NCI-H2029 treated with DMSO at 0.1 percent for 48 hours (cell line): ENCODE results near the gene PTBP3.
"Not testable (repeated sequence)": the region's sequence is repeated elsewhere in the genome, so short reads cannot be mapped to it uniquely, and the experiment has no call there.

Experiments
- DNase-seq: peaks from one replicate; lab custom pipeline; 2025; lab: John Stamatoyannopoulos, UW

Gene PTBP3

DNA sequence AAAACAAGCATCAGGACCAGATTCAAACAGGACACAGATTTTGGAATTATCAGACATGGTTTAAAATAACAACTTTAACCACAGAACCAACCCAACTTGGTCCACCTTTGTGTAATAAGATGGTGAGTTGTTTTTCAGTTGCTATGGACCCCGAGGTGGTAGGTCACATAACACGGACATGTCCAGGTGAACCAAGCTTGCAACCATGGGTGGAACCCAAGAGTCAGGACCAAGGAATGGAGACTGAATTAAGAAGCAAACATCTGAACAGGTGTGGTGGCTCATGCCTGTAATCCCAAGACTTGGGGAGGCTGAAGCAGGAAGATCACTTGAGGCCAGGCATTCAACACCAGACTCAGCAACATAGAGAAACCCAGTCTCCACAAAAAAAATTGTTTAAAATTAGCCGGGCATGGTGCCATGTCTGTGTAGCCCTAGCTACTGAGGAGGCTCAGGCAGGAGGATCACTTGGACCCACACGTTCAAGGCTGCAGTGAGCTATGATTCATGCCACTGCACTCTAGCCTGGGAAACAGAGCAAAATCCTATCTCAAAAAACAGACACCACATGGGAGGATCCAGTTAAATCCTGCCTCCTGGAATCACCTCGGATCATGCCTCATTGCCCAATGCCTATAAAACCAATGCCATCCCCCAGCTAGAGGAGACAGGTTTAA lies 10.6 kb downstream of the PTBP3 start:
- DNase-seq, result no peak

DNA sequence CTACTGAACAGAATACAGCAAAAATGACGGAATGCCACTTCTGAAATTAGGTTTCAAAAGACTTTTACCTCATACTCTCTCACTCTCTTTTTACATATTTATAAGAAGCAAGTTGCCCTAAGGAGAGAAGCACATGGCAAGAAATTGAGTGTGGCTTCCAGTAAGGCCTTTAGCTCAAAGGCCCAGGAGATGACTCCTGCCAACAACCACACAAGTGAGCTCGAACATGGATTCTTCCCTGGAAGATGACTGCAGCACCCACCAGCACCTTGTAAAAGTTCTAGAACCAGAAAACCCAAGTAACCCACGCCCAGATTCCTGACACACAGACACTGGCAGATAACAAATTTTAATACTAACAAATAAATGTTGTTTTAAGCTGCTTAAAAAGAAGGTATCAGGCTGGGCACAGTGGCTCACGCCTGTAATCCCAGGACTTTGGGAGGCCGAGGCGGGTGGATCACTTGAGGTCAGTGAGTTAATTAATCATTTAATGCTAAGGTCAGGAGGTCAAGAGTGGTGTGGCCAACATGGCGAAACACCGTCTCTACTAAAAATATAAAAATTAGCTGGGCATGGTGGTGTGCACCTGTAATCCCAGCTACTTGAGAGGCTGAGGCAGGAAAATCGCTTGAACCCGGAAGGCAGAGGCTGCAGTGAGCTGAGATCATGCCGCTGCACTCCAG lies 17.0 kb downstream of the PTBP3 start:
- DNase-seq, result no peak

DNA sequence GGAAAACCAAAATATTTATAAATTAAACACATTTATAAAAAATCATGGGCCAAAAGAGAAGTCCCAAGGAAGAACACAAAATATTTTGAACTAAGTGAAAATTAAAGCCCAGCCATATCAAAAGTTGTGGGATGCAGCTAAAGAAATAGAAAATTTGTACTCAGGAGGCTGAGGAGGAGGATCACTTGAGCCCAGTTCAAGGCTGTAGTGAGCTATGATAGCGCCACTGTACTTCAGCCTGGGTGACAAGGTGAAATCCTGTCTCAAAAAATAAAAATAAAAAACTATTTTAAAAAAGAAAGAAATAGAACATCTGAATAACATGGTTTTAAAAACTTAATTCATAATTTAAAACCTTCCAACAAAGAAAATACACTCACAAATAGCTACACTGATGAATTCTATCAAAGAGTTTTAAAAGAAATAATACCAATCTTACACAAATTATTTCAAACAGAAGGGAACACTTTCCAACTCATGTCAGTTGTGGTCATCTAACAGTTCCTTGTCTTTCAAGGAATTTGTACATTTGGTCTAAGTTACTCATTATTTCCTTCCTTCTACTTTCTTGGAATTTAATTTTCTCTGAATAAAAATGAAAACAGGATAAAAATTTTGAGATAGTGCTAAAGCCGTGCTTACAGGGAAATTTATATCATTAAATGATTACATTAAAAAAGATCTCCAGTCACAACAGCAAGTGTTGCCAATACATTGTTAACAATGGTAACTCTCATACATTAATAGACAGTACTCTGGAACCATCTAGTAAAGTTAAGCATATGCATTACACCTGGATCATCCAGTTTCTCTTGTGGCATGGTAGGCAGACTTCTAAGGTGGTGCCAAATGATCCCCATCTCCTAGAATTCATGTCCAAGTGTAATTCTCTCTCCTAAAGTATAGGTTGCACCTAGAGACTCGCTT lies 17.8 kb downstream of the PTBP3 start:
- no peak for DNase-seq

DNA sequence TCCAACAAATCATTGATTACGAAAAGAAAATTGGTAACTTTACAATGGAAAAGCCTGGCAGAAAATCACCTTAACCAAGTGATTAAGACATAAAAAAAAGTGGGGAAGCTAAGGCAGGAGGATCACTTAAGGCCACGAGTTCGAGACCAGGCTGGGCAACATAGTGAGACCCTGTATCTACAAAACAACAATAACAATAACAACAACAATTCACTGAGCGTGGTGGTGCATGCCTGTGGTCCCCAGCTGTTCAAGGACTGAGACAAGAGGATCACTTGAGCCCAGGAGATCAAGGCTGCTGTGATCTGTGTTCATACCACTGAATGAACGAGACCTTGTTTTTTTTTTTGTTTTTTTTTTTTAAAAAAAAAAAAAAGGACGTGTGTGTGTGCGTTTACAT lies 21.3 kb downstream of the PTBP3 start:
- DNase-seq, result no peak

DNA sequence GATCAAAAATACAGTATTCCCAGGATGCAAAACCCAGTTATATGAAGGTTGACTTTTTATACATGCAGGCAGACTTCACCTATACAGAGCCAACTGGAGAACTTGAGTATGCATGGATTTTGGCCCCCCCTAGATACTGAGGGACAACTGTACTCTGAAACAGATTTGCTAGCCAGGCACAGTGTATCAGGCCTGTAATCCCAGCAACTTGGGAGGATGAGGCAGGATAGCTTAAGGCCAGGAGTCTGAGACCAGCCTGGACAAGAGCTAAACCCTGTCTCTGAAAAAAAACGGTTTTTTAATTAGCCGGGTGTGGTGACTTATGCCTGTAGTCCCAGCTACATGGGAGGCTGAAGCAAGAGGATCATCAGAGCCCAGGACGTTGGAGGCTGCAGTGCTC lies 21.9 kb downstream of the PTBP3 start:
- DNase-seq, result no peak

DNA sequence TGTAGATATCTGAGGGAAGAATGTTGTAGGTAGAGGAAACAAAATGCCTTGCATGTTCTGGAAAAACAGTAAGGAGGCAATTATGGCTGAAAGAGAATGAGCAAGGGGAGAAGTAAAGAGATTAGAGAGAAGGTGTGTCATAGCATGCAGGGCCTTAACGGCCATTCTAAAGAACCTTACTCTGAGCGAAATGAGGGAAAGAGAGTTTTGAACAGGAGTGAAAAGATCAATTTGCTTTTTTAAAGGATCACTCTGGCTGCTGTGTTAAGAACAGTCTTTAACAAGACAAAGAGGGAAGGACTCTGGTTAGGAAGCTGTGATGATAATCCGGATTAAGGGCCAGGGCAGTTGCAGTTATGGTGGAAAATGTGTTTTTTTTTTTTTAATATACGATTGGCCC lies 22.6 kb downstream of the PTBP3 start:
- no peak for DNase-seq

DNA sequence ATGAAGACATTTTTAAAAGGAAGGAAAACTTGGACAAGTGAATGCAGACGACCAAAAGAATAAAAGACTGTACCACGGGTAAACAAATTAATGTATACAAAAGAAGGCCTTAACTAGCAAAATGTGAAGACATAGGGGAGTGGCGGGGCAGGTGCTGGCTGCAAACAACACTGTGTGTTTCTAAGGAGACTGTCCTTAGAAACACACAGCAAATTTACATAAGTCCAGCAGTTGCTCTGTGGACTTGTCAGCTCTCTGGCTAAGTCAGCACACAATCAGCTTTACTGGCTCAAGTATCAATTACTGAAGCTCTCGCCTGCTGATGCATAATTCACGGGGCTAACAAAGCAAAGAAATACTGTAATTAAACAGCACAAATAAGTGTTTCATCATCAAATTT lies 24.8 kb downstream of the PTBP3 start:
- DNase-seq, result peak; percentile 48

DNA sequence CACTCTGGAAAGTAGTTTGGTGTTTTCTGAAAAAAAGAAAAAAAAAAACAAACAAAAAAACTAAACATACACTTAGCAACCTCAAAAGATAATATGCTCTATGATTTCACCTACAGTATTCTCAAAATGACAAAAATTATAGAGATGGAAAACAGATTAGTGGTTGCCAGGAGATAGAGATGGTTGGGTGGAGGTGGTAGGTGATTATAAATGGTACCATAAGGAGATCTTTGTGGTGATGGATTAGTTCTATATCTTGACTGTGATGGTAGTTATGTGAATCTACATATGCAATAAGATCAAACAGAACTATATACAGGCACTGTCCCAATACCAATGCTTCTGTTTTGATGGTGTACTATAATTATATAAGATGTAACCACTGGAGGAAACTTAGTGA lies 32.0 kb downstream of the PTBP3 start:
- DNase-seq, result no peak

DNA sequence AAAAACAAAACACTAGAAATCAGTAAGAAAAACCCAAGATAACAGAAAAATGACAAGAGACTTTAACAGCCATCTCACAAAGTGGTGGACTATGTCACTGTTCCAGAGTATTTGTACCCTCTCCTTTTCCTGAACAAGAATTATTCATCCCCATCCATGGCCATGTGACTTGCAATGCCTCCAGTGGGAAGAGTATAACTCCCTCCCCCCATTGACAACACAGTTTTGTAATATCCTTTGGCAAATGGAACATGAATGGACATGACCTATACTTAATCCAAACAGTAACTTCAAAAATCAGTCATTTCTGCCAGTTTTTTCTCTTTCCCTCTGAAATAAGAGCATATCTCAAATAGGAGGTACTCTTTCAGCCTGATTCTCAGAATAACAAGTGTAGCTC lies 33.9 kb downstream of the PTBP3 start:
- no peak for DNase-seq

DNA sequence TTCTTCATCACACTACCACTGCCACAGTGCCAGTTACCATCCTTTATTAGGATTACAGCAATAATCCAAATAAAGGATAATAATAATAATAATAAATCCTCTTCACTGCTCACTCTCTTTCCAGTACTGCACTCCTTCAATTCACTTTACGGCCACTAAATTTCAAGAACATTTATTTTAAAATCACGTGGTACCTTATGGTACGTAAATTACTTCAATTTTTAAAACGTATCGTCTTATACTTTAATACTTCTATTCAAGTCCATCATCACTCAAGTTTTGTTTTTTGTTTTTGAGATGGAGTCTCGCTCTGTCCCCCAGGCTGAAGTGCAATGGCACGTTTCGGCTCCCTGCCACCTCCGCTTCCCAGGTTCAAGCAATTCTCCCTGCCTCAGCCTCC lies 36.5 kb downstream of the PTBP3 start:
- DNase-seq, result no peak

DNA sequence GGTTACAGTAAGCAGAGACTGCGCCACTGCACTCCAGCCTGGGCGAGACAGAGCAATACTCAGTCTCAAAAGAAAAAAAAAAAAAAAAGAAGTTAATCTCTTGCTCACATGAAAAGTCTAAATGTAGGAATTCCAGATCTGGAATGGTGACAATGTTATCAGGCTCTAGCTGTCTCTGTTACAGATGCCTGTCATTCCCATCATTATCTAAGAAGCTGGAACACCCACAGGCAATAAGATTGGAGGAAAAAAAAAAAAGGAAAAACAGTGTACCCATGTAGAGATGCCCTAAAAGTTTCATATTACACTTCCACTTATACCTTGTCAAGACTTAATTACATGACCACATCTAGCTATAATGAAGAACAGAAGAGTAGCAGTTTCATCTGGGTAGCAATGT lies 38.2 kb downstream of the PTBP3 start:
- DNase-seq, result peak; percentile 12

DNA sequence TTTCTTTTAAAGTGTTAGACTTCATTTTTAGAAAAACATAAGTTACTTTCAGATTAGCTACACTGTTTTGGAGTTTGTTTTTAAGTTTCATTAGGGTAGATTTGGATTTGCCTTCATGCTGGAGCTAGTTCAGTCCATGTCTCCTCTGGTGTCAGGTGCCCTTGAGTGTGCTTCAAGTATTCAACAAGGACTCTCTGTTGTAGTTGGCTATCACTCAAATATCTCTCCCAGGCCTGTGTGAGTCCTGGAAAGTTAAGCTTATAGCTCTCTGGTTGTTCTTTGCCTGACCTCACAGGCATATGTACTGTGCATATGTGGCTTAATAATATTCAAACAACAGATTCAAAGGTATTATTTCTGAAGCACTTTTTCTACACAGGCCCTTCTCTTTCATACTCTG lies 45.4 kb downstream of the PTBP3 start:
- DNase-seq, result peak; percentile 56

DNA sequence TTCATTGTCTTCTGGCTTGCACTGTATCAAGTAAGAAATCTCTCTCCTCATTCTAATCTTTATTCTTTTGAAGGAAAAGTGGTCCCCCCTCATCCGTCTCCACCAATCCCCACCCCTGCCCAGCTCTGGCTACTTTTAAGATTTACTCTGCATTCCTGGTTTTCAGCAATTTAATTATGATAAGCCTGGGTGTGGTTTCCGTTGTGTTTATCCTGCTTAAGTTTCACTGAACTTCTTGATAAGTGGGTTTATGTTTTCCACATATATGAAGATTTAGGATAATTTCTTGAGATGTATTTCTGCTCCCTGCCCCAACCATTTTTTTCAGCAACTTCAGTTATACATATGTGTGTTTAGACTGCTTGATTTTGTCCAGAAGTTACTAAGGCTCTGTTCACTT lies 46.5 kb downstream of the PTBP3 start:
- no peak for DNase-seq

DNA sequence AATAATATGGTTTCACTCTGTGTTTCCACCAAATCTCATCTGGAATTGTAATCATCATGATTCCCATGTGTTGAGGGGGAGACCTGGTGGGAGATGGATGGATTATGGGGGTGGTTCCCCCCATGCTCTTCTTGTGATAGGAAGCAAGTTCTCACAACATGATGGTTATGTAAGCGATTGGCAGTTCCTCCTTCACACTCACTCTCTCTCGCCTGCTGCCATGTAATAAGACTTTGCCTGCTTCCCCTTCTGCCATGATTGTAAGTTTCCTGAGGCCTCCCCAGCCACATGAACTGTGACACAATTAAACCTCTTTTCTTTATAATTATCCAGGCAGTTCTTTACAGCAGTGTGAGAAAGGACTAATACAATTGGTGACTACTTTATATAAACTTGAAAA lies 48.4 kb downstream of the PTBP3 start:
- DNase-seq, result no peak

DNA sequence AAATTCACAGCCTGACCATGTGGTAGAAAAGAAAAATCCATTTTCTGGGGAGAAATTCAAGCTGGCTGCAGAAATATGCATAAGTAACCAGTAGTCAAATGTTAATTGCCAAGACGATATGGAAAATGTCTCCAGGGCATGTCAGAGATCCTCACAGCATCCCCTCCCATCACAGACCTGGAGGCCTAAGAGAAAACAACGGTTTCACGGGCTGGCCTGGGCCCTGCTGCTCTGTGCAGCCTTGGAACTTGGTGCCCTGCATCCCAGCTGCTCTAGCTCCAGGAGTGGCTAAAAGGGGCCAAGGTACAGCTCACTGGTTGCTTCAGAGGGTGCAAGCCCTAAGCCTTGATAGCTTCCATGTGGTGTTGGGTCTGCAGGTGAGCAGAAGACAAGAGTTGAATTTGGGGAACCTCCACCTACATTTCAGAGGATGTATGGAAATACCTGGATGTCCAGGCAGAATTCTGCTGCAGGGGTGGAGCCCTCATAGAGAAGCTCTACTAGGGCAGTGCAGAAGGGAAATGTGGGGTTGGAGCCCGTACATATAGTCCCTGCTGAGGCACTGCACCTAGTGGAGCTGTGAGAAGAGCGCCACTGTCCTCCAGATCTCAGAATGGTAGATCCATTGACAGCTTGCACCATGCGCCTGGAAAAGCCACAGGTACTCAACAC lies 49.7 kb downstream of the PTBP3 start:
- DNase-seq, result no peak

DNA sequence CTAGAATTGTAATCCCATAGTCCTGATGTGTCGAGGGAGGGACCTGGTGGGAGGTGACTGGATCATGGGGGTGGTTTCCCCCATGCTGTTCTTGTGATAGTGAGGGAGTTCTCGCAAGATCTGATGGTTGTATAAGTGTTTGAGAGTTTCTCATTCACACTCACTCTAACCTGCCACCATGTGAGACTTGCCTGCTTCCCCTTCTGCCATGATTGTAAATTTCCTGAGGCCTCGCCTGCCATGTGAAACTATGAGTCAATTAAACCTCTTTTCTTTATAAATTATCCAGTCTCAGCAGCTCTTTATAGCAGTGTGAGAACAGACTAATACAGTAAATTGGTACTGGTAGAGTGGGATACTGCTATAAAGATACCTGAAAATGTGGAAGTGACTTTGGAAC lies 50.6 kb downstream of the PTBP3 start:
- DNase-seq, result not testable (repeated sequence)

DNA sequence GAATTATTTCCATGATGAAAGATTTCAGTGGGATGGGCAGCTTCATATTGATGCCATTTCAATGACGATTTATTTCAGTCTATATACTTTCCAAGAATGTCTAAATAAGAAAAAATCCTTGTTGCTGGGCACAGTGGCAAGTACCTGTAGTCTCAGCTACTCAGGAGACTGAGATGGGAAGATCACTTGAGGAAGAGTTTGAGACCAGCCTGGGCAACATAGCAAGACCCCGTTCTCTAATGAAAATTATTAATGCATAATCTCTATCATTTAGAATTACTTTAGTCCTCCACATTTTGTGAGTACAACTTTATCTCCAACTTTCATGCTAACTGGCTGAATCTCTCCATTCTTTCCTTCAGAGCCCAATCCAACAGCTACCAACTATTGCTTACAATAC lies 52.5 kb downstream of the PTBP3 start:
- DNase-seq, result no peak

DNA sequence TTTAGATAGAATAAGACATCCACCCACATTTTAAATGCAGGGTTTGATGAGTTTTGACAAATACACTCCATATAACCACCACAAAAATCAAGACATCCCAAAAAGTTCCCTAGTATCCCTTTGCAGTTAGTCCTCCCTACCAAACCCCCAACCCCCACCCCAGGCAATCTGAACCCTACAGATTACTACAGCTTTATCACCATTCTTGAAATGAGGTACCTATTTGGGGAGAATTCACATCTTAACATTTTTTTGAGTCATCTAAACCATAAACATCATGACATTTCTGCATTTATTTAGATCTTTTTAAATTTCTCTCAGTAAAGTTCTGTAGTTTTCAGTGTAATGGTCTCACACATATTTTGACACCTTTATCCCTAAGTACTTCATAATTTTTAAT lies 53.9 kb downstream of the PTBP3 start:
- DNase-seq, result no peak

DNA sequence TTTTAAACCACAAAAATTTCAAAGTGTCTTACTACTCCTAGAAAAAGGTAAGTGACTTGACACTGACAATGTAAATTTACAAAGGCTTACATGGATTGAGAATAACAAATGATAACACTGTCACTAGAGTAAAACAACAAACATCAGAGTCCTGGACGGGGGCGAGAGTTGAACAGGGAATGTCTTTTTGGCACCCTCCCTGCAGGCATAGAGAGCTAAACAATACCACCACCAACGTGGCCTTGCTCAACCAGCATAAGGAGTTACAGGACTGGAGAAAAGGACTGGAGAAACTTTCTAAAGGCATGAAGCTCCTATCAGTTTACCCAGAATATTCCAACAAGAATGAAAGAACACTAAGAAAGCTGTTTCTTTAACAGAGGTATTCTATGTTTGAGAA lies 55.3 kb downstream of the PTBP3 start:
- no peak for DNase-seq

DNA sequence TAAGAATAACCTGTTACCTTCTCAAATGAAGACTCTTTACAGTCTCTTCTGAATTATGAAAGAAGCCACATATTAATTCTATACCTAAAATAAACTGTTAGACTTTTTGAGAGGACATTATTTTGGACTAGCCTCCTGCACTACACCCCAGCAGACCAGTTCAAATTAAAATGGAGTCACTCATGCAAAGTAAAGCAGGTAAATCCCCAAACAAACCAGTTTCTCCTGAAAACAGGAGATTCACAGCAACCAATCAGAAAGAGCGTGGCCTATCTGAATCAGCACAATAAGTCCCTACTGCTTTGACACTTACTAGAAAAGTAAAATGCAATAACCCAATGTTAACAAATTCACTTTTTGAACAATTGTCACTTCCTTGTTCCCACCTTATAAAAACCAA lies 58.8 kb downstream of the PTBP3 start:
- DNase-seq, result no peak

DNA sequence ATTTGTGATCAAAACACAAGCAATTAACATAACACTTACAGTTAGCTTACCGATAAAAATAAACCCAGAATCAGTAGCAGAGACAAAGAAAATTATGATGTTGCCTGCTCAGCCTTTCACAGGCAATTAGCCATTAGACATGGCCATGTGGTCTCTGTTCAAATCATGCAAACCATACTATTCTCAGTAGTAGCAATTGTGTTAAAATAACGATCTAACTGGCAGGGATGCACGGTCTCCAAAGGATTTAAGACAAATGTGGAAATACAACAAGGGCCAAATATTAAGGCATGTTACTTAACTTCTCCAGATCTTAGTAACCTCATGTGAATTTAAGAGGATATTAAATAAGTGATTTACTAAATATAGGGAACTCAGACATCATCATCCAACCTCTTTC lies 59.5 kb downstream of the PTBP3 start:
- DNase-seq, result no peak

DNA sequence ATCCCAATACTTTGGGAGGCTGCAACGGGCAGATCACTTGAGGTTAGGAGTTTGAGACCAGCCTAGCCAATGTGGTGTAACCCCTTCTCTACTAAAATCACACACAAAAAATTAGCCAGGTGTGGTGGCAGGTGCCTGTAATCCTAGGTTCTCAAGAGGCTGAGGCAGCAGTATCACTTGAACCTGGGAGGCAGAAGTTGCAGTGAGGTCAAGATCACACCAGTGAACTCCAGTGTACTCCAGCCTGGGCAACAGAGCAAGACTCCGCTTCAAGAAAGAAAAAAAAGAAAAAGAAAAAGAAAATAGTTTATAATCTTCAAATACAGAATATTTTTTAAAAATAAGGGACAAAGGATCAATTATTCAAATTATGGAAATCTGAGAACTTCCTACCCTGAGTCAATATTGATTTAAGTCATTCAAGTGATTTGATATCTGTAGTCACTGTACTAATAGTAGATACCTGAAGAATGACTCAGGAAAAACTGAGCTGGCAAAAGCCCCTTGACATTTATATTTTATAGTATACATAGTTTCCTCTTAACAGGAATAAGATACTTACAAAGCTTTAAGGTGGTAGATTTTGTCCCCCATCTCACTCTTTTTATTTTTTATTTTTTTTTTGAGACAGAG lies 61.8 kb downstream of the PTBP3 start:
- peak; percentile 44 for DNase-seq
